ENCODE data around the gene CDK5RAP2. TPM values are rescaled to one million over a fixed set of nuclear protein-coding genes. Genes with fewer than 3 reads are reported as not detected.
A peak's percentile ranks its signal among the peaks of the same experiment; 100 is the strongest.

The CDK5RAP2 gene
- total and polyA plus RNA-seq, 8 donors: 24.7 to 438 (median 31.3) TPM

GRCh38 chr9:120403543-120403856 lies 176.5 kb downstream of the CDK5RAP2 start:
- peaks cover 68 to 98% (median 98%) of the 10 kb centered on the region in 4 donors for H3K36me3 ChIP-seq

GRCh38 chr9:120402741-120403542 lies 177.0 kb downstream of the CDK5RAP2 start:
- intact Hi-C loops (cut with DNase I; ENCODE audit: low total_unique reads): no loop called here
- no peak for DNase-seq
- no peak for TF ChIP-seq POLR2AphosphoS5 (IDR thresholded peaks at IDR 0.05)
- TF ChIP-seq CTCF (IDR thresholded peaks at IDR 0.05): no peak
- TF ChIP-seq POLR2A (IDR thresholded peaks at IDR 0.05): no peak
- TF ChIP-seq EP300 (IDR thresholded peaks at IDR 0.05): no peak
- H3K27me3 ChIP-seq: no peaks in the 10 kb centered on the region
- H3K9me3 ChIP-seq: no peaks in the 10 kb centered on the region
- peaks cover 63 to 98% (median 97%) of the 10 kb centered on the region in 4 donors for H3K36me3 ChIP-seq
- no peaks in the 10 kb centered on the region for H3K4me1 ChIP-seq
- peak overlapping the region in 2 of 5 donors; percentile 35 to 50 for H3K27ac ChIP-seq
- 91 to 95% (median 93%) methylated on average over 13 of the region's 13 CpGs for WGBS, 5 donors
- no peak overlapping the region for H3K4me3 ChIP-seq

More at GRCh38 chr9:120403543-120403856, 176.5 kb downstream of the CDK5RAP2 start:
- DNase-seq: no peak
- H3K27me3 ChIP-seq: no peaks in the 10 kb centered on the region
- H3K27ac ChIP-seq: peak overlapping the region in 1 of 5 donors; percentile 50
- 79 to 93% (median 85%) methylated on average over 3 of the region's 3 CpGs for WGBS, 5 donors
- no peak overlapping the region for H3K4me3 ChIP-seq
- TF ChIP-seq POLR2A (IDR thresholded peaks at IDR 0.05) (no peak), POLR2AphosphoS5 (IDR thresholded peaks at IDR 0.05) (peak in 1 of 3 donors; percentile 13), EP300 (IDR thresholded peaks at IDR 0.05) (no peak)
- H3K4me1 ChIP-seq: peaks cover 0 to under 1% (median 0%) of the 10 kb centered on the region in 4 donors
- H3K9me3 ChIP-seq: no peaks in the 10 kb centered on the region
- intact Hi-C loops (cut with DNase I; ENCODE audit: low total_unique reads): no loop called here

DNA sequence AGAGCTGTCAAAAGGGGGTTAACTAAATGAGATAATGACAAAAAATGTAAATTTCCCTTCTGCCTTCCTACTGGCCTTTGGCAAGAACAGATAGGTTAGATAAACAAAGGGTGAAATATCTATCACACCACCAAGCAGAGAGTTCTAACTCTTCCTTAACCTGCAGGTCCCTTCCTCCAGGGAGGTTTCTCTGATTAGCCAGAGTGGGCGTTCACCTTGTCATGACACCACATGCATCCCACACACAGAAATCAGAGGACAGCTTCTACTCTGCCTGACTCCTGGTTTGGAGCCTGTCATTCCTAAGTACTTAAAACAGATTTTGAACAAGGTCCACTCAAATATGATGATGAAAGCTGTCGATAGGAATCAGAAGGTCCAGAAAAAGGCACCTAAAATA lies 180.0 kb downstream of the CDK5RAP2 start:
- TF ChIP-seq POLR2AphosphoS5 (IDR thresholded peaks at IDR 0.05): no peak
- no peak for TF ChIP-seq EP300 (IDR thresholded peaks at IDR 0.05)
- TF ChIP-seq POLR2A (IDR thresholded peaks at IDR 0.05): no peak
- no peak for TF ChIP-seq CTCF (IDR thresholded peaks at IDR 0.05)
- Histone ChIP-seq H3K9me3 (no peaks in the 10 kb centered on the region), H3K4me1 (no peaks in the 10 kb centered on the region), H3K4me3 (no peak overlapping the region), H3K27me3 (no peaks in the 10 kb centered on the region), H3K36me3 (peaks cover 57 to 100% (median 94%) of the 10 kb centered on the region in 4 donors), H3K27ac (no peak overlapping the region)
- intact Hi-C loops (cut with DNase I; ENCODE audit: low total_unique reads): no loop called here
- WGBS, 5 donors: 93 to 98% (median 95%) methylated on average over 2 of the region's 2 CpGs
- no peak for DNase-seq

GRCh38 chr9:120398286-120398685 lies 181.7 kb downstream of the CDK5RAP2 start:
- intact Hi-C loops (cut with DNase I; ENCODE audit: low total_unique reads): no loop called here
- no peak for DNase-seq
- Histone ChIP-seq H3K9me3 (no peaks in the 10 kb centered on the region), H3K4me3 (no peak overlapping the region), H3K4me1 (no peaks in the 10 kb centered on the region), H3K36me3 (peaks cover 61 to 100% (median 94%) of the 10 kb centered on the region in 4 donors), H3K27me3 (no peaks in the 10 kb centered on the region), H3K27ac (no peak overlapping the region)
- no peak for TF ChIP-seq POLR2AphosphoS5 (IDR thresholded peaks at IDR 0.05)
- no peak for TF ChIP-seq EP300 (IDR thresholded peaks at IDR 0.05)
- no peak for TF ChIP-seq POLR2A (IDR thresholded peaks at IDR 0.05)

DNA sequence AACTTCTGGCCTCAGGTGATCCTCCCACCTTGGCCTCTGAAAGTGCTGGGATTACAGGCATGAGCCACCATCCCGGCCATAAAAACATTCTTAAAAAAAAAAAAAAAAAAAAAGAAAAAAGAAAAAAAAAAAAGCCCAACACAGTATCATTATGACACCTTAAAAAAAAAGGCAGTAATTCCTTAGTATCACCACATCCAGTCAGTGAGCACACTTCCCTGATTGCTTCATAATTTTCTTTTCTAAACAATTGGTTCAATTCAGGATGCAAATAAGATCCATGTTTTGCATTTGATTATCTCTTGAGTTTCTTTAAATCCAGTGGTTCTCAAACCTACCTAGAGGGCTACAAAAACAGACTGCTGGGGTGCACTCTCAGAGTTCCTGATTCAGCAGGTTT lies 182.5 kb downstream of the CDK5RAP2 start:
- Histone ChIP-seq H3K36me3 (peaks cover 64 to 100% (median 94%) of the 10 kb centered on the region in 4 donors), H3K4me1 (no peaks in the 10 kb centered on the region), H3K9me3 (no peaks in the 10 kb centered on the region), H3K27me3 (no peaks in the 10 kb centered on the region), H3K4me3 (no peak overlapping the region), H3K27ac (no peak overlapping the region)
- no peak for DNase-seq
- TF ChIP-seq POLR2A (IDR thresholded peaks at IDR 0.05) (no peak), POLR2AphosphoS5 (IDR thresholded peaks at IDR 0.05) (no peak), EP300 (IDR thresholded peaks at IDR 0.05) (no peak), CTCF (IDR thresholded peaks at IDR 0.05) (no peak)
- 82 to 100% (median 91%) methylated on average over 1 of the region's 1 CpG for WGBS, 5 donors
- intact Hi-C loops (cut with DNase I; ENCODE audit: low total_unique reads): no loop called here
